Heart right ventricle (tissue), 16 donors: ENCODE measurements around the gene AP5Z1. TPM values are rescaled to one million over a fixed set of nuclear protein-coding genes. Genes with fewer than 3 reads are reported as not detected.

Experiments
- ATAC-seq, 8 donors: fragments of 200-7000 bp; cut with Tn5 transposase; one replicate each; pipeline ENCODE4 v1.9.1; 2020; ENCODE audit warnings: mild to moderate bottlenecking in 8 of 8, moderate library complexity in 8 of 8, moderate number of reproducible peaks in 1 of 8
- DNase-seq, 2 donors: peaks; one replicate each; pipeline ENCODE4 v3.0.0-alpha.2; 2020
- H3K27ac ChIP-seq, 10 donors: fragments of 200-600 bp; sonication (generic) in 2 of 10; one replicate each; pipeline versions ENCODE4 v1.5.0 to v1.8.0; 2020 to 2022; ENCODE audit warnings: mild to moderate bottlenecking in 3 of 10
- H3K27me3 ChIP-seq, 7 donors: fragments of 200-600 bp; one replicate each; pipeline ENCODE4 v1.8.0; 2021 to 2022; ENCODE audit warnings: mild to moderate bottlenecking in 2 of 7
- H3K36me3 ChIP-seq, 9 donors: fragments of 200-600 bp; sonication (generic) in 1 of 9; one replicate each; pipeline versions ENCODE4 v1.5.0 to v1.8.0; 2020 to 2022; ENCODE audit warnings: mild to moderate bottlenecking in 2 of 9
- H3K4me1 ChIP-seq, 9 donors: fragments of 200-600 bp; sonication (generic) in 1 of 9; one replicate each; pipeline versions ENCODE4 v1.5.0 to v1.8.0; 2020 to 2022; ENCODE audit warnings: mild to moderate bottlenecking in 4 of 9
- H3K4me3 ChIP-seq, 10 donors: fragments of 200-600 bp; sonication (generic) in 2 of 10; one replicate each; pipeline versions ENCODE4 v1.5.0 to v1.8.0; 2020 to 2022; ENCODE audit warnings: mild to moderate bottlenecking in 7 of 10, moderate library complexity in 2 of 10
- H3K9me3 ChIP-seq, 11 donors: fragments of 200-600 bp in 10 of 11; sonication (generic) in 2 of 11; one replicate each; pipeline versions ENCODE4 v1.5.0 to v1.8.0; 2013 to 2022; ENCODE audit warnings: mild to moderate bottlenecking in 2 of 11, control low read depth in 1 of 11, moderate library complexity in 1 of 11
- WGBS, 2 donors: extraction: QIAGEN DNeasy Blood & Tissue Kit; methylation state at CpG; one replicate each; pipeline ENCODE4 v1.1.7; 2013; ENCODE audit warnings: inconsistent platforms in 1 of 2; 5-methylcytosine and 5-hydroxymethylcytosine counted together
- intact Hi-C, 10 donors: fragments of 100-400 bp; cut with DNase I; formaldehyde crosslinking; loops; one replicate each; pipeline versions ENCODE4 v1.11.1 to v1.14.2; 2022
- polyA plus RNA-seq, 2 donors: library from polyadenylated mRNA; stranded (reverse); fragments of 200-250 nt; gene quantifications; one replicate each; pipeline ENCODE4 v1.2.3, GENCODE V29; 2013
- total RNA-seq, 10 donors: library from RNA; stranded (reverse); fragmentation: NEBNext Ultra II Directional in 3 of 10; extraction: Animal tissue kit (Norgen Biotek cat#: 25700) in 3 of 10; gene quantifications; one replicate each; pipeline versions ENCODE4 v1.2.1 to v1.2.4, GENCODE V29; 2021 to 2023
- TF ChIP-seq, protein P1 (sequence below), 9 donors: fragments of 200-600 bp; sonication (generic) in 2 of 9; IDR thresholded peaks; one replicate each; pipeline versions ENCODE4 v1.5.0 to v1.8.0; 2021 to 2022; ENCODE audit warnings: antibody characterized with exemption in 9 of 9, mild to moderate bottlenecking in 5 of 9, moderate library complexity in 1 of 9
- donor health status: Arrhythmogenic right ventricular cardiomyopathy.
- donor health status: ischemic (EF 13 %, LVEDD 7.1; RV severe dilation, severe dysfunction).
- donor health status: healthy with polysubstance abuse.
- donor health status: DM: no; HTN: yes; CAD: no.
- donor health status: DM: no; HTN: no; CAD: no.
- donor health status: ischemic (EF 25% LVEDD 6.9; RV normal size, moderate dysfunction).
- donor health status: ischemic (EF 25% LVEDD 5.7; RV mildly dilated, moderate dysfunction).
- donor health status: healthy.
- donor health status: DM: yes; HTN: yes; CAD: no.
- donor health status: Ischemic cardiomyopathy.
- donor health status: ischemic (EF 35%, LVEDD 5.7; RV mildly dilated, moderate dysfunction).
- donor health status: nonischemic (EF 11% LVEDD 7.7; RV severe dilation, severe dysfunction).
- donor health status: DM: yes; HTN: yes; CAD: no.
- donor health status: PGD.
- donor health status: ischemic (EF 29% LVEDD 5.4; RV normal size, mild dysfunction).
- donor health status: nonischemic (EF 23%, LVEDD 6.1; RV moderate dilation, normal function).

AP5Z1 gene
- total and polyA plus RNA-seq, 12 donors: 8.5 to 30.9 (median 12.7) TPM

DNA sequence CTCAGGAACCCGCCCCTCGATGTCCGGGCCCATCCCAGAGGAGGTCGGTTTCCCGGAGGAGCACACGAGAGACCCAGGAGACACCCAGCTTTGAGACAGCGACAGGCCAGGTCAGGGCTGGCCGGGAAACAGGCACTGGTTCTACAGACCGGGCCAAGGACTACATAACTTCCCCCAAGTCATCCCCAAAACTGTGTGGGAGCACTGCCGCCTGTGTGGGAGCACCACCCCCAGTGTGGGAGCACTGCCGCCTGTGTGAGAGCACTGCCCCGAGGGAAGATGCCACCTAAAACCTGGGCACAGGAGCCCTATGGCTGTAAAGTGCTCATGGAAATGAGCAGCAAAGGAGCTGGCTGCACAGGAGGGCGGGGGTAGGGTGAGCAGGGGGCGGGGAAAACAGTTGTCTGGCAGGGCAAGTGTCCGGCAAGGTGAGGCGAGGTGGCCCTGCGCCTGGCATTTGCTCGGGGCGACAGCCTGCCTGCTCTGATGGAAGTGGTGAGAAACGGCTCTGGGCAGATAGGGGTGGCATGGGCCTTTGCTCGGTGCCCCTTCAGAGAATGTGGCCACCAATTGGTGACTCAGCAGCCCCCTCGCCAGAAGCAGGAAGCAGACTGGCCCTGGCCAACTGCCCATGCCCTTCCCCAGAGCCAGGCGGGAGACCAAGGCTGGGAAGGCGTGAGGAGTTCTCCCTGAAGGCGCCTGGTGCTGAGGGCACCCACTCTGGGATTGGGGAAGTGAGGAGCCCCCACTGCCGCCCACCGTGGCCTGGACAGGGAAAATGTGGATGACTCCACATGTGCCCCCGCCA lies 60.2 kb downstream of the AP5Z1 start:
- Histone ChIP-seq H3K9me3 (no peaks in the 10 kb centered on the region), H3K27ac (no peak overlapping the region), H3K4me1 (peaks cover 0 to 20% (median 10%) of the 10 kb centered on the region in 9 donors), H3K27me3 (no peaks in the 10 kb centered on the region), H3K36me3 (peaks cover 0 to 24% (median 0%) of the 10 kb centered on the region in 9 donors), H3K4me3 (no peak overlapping the region)
- ATAC-seq (no peak), DNase-seq (no peak)
- intact Hi-C loops: no loop called here
- 92 to 93% methylated on average over 28 of the region's 28 CpGs for WGBS, 2 donors
- TF ChIP-seq, protein P1, sequence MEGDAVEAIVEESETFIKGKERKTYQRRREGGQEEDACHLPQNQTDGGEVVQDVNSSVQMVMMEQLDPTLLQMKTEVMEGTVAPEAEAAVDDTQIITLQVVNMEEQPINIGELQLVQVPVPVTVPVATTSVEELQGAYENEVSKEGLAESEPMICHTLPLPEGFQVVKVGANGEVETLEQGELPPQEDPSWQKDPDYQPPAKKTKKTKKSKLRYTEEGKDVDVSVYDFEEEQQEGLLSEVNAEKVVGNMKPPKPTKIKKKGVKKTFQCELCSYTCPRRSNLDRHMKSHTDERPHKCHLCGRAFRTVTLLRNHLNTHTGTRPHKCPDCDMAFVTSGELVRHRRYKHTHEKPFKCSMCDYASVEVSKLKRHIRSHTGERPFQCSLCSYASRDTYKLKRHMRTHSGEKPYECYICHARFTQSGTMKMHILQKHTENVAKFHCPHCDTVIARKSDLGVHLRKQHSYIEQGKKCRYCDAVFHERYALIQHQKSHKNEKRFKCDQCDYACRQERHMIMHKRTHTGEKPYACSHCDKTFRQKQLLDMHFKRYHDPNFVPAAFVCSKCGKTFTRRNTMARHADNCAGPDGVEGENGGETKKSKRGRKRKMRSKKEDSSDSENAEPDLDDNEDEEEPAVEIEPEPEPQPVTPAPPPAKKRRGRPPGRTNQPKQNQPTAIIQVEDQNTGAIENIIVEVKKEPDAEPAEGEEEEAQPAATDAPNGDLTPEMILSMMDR (IDR thresholded peaks at IDR 0.05): no peak

DNA sequence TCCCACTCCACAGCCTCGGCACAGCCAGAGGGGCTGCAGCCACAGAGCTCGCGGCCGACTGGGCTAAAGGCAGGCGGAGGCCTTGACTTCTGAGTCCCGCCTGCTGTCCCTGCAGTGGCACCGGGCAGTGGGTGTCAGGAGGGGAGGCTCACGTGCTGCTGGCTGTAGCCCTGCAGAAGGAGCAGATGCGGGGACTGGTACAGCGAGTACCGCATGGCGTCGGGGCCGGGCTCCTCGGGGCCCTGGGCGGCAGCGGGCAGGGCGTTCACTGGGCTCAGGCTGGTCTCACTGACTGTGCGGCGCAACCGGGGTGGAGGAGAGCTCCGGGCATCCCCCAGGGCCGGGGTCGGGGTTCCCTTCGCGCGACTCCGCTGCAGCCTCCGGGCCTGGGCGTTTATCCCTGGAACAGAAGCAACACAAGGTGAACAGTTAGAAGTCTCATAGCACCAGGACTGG lies 60.8 kb downstream of the AP5Z1 start:
- ATAC-seq (peak in 1 of 8 donors; percentile 10), DNase-seq (no peak)
- no peak overlapping the region for H3K4me3 ChIP-seq
- TF ChIP-seq, protein P1 (IDR thresholded peaks at IDR 0.05): no peak
- 94 to 96% methylated on average over 30 of the region's 30 CpGs for WGBS, 2 donors
- no peaks in the 10 kb centered on the region for H3K27me3 ChIP-seq
- H3K27ac ChIP-seq: no peak overlapping the region
- no peaks in the 10 kb centered on the region for H3K9me3 ChIP-seq
- intact Hi-C loops: no loop called here
- H3K36me3 ChIP-seq: peaks cover 0 to 24% (median 0%) of the 10 kb centered on the region in 9 donors
- H3K4me1 ChIP-seq: peaks cover 0 to 20% (median 10%) of the 10 kb centered on the region in 9 donors

DNA sequence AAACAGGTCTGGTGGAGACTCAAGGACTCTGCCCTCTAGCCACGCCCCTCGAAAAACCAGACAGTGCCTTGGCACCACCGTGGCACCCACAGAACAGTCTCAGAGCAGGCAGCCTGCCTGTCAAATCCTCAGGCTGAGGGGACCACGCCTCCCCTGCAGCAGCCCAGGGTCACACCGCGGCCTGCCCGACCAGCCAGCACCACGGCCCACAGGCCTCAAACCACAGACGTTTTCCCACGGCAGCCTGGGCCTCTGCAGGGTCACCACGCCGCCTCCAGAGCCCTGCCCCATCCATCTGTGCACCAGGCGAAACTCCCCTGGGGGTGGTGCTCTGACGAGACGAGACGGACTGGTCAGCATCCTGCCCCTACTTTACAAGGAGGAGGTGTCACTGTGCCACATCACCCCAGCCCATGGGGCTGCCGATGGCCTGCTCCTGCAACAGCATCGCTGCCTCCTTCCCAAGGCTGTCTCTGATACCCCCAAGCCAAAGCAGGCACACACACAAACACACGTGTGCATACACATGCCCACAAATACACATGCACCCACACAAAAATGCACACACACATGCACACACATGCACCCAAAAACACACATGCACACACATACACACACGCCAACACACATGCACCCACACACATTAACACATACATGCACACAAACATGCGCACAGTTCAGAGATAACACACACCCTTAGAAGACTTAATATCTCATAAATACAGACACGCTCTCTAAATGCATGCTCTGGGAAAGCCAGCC lies 61.8 kb downstream of the AP5Z1 start:
- 69 to 76% methylated on average over 22 of the region's 22 CpGs for WGBS, 2 donors
- no peaks in the 10 kb centered on the region for H3K27me3 ChIP-seq
- peak in 7 of 8 donors; percentile 4 to 32 (median 20) for ATAC-seq
- TF ChIP-seq, protein P1 (IDR thresholded peaks at IDR 0.05): no peak
- H3K36me3 ChIP-seq: peaks cover 0 to 24% (median 0%) of the 10 kb centered on the region in 9 donors
- H3K27ac ChIP-seq: peak overlapping the region in 2 of 10 donors; percentile 16 to 39
- H3K4me3 ChIP-seq: no peak overlapping the region
- intact Hi-C loops: no loop called here
- H3K4me1 ChIP-seq: peaks cover 0 to 20% (median 10%) of the 10 kb centered on the region in 9 donors
- peak in 1 of 2 donors; percentile 54 for DNase-seq
- H3K9me3 ChIP-seq: no peaks in the 10 kb centered on the region
